Nephron progenitor cell (in vitro differentiated cells): ENCODE measurements around the gene PTPA.

Experiments
- DNase-seq: peaks from one replicate; pipeline ENCODE4 v3.0.0; 2021
- H3K27ac Mint-ChIP-seq: 2 replicates; pipeline ENCODE4 v1.8.0; 2021; ENCODE audit warnings: mild to moderate bottlenecking, moderate library complexity, mixed read lengths
- H3K27me3 Mint-ChIP-seq: 2 replicates; pipeline ENCODE4 v1.8.0; 2021; ENCODE audit warnings: mild to moderate bottlenecking, low read depth, mixed read lengths; ENCODE audit not compliant: poor library complexity
- H3K36me3 Mint-ChIP-seq: 2 replicates; pipeline ENCODE4 v1.8.0; 2021; ENCODE audit warnings: low read depth, mixed read lengths
- H3K4me1 Mint-ChIP-seq: 2 replicates; pipeline ENCODE4 v1.8.0; 2021; ENCODE audit warnings: mixed read lengths
- H3K4me3 Mint-ChIP-seq: 2 replicates; pipeline ENCODE4 v1.8.0; 2021; ENCODE audit warnings: mild to moderate bottlenecking, moderate library complexity, mixed read lengths
- H3K9me3 Mint-ChIP-seq: 2 replicates; pipeline ENCODE4 v1.8.0; 2021; ENCODE audit warnings: mild to moderate bottlenecking, moderate library complexity, mixed read lengths
- CTCF ChIP-seq: fragments of 200-600 bp; sonication (generic); IDR thresholded peaks from 2 replicates; pipeline ENCODE4 v1.5.0; 2021; ENCODE audit warnings: antibody characterized with exemption

PTPA gene

DNA sequence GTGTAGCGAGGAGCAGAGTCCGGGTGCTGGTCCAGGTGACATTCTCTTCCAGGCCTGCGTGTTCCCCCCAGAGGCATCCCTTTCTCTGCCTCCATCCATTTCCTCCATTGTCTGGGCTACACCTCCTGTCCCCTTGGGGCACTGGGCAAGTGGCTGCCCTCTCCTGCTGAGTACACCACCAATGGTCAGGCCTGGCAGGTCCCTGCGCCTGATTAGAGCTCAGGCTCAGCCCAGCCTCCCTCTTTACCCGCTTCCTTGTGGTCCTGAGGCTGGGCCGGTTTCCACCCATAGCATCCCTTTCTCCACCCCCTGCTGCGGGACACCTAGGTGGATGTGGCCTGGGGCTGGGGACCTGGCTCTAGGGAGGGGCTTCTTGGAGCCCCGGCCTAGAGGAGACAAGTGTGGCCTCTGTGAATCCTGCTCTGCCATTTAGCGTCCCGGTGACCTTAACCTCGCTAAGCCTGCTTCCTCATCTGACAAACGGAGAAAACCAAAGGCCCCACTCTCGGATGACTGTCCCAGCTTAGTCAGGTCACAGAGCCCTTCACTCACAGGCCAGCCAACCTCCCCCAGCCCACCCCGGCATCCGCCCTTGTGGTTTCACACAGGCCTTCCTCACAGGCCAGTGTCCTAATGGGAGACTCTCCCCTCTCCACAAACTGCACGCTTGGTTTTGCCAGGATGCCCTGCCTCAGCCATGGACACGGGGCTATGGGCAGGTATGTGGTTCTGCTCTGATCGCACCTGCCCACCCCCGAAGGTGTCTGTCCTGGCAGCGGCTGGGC is 17.4 kb upstream of the PTPA start:
- H3K27me3 Mint-ChIP-seq, result no peaks in the 10 kb centered on the region
- no peak for DNase-seq
- H3K27ac Mint-ChIP-seq, result peak overlapping the region; percentile 68
- H3K4me1 Mint-ChIP-seq, result peaks cover 16% of the 10 kb centered on the region
- H3K36me3 Mint-ChIP-seq, result peaks cover 9% of the 10 kb centered on the region
- H3K9me3 Mint-ChIP-seq, result no peaks in the 10 kb centered on the region
- H3K4me3 Mint-ChIP-seq, result no peak overlapping the region
- no peak for TF ChIP-seq CTCF

DNA sequence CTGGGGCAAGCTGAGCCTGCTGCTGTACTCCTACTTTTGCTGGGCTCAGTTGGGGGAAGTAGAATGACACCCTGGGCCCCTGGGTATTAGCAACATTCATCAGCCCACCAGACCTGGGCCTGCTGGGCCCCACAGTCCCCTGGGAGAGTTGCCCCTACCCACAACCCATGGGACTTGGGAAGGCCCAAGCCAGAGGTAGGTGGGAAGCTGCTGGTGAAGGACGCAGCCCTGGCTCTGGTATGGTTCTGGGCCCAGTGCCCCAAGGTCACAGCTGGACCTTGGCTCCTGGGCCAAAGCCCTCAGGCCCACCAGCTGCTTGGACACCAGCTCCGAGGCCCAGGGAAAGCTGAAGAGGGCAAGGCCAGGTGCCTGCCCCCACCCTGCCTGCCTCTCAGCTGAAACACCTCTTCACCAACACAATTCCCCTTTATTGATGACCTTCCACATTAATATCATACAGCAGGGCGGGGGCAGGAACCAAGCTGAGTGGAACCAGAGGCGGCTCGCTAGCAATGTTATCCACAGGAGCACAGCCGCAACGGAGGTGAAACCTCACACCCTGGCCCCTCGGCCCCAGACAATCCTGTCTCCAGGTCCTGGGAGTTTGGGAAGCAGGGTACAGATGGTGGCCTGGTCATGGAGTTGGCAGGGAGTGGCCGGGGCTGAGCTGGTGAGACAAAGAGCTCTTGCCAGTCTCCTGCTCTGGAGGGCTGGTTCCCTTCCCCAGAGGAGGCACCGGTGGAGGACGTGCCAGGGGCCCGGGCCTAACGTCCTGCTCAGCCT is 16.6 kb upstream of the PTPA start:
- Mint-ChIP-seq H3K4me3 (no peak overlapping the region), H3K4me1 (peaks cover 16% of the 10 kb centered on the region)

DNA sequence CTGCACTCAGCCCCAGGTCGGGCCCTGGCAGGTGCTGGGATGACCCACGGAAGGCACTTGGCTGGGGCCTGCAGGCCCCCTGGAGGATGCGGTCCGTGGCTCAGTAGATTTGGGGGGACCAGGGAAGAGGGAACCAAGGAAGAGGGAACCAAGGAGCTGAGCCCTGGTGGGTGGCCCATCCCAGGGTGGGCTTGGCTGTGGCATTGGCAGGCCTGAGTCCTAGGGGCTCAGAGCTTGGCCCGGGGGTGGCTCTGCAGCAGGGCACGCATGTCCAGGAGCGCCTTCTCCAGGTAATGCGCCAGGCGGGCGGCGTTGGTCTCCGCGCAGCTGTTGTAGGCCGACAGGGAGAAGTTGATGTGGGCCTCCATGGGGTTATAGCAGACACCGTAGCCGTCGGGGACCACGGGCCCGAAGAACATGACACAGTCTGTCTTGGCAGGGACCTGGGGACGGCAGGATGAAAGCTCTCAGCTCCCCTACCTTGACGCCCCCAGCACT is 16.0 kb upstream of the PTPA start:
- Mint-ChIP-seq H3K27ac (no peak overlapping the region), H3K27me3 (no peaks in the 10 kb centered on the region), H3K9me3 (no peaks in the 10 kb centered on the region), H3K4me1 (peaks cover 14% of the 10 kb centered on the region), H3K36me3 (peaks cover under 1% of the 10 kb centered on the region), H3K4me3 (no peak overlapping the region)
- DNase-seq, result no peak
- no peak for TF ChIP-seq CTCF

More for the DNA sequence above, 16.6 kb upstream of the PTPA start:
- Mint-ChIP-seq H3K27me3 (no peaks in the 10 kb centered on the region), H3K9me3 (no peaks in the 10 kb centered on the region), H3K27ac (peak overlapping the region; percentile 84), H3K36me3 (peaks cover 7% of the 10 kb centered on the region)
- TF ChIP-seq CTCF, result no peak
- DNase-seq, result no peak

- Mint-ChIP-seq H3K9me3 (no peaks in the 10 kb centered on the region), H3K27ac (no peak overlapping the region), H3K36me3 (no peaks in the 10 kb centered on the region), H3K4me1 (peaks cover 8% of the 10 kb centered on the region), H3K4me3 (no peak overlapping the region), H3K27me3 (no peaks in the 10 kb centered on the region)
- no peak for TF ChIP-seq CTCF
- DNase-seq, result no peak
Observed at GRCh38 chr9:129095908-129096307, 15.3 kb upstream of the PTPA start.

DNA sequence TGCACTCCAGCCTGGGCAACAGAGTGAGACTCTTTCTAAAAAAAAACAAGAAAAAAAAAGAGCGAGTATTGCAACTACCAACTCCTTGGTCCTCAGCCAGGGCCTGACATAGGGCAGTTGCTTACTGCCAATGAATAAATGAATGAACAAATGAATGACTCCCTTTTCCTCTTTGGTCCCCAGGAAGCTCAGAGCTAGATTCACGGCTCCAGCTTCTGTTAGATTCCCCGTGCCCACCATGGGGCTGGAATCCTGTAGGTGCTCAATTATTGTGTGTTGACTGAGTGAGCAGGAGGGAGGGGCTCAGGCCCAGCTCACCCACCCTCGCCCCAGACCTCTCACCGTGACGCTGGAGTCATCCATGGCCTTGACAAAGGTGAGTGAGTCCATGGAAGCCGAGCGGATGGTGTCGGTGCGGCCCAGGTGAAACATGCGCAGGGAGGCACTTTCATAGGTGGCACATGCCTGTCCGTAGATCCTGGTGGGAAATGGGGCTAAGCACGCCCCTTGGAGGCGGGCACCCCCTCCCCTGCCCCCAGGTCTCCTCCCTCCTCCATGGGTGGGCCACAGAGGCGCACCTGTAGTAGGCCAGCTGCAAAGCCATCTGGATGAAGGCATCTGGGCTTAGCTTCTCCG is 13.4 kb upstream of the PTPA start:
- Mint-ChIP-seq H3K27ac (no peak overlapping the region), H3K27me3 (no peaks in the 10 kb centered on the region), H3K36me3 (no peaks in the 10 kb centered on the region), H3K4me1 (peaks cover 15% of the 10 kb centered on the region), H3K9me3 (no peaks in the 10 kb centered on the region), H3K4me3 (no peak overlapping the region)
- no peak for TF ChIP-seq CTCF
- no peak for DNase-seq
